HG02623 (cell line): Measurements from ENCODE around the gene MYO7A.

Source experiments
- ATAC-seq: cut with Tn5 transposase; IDR thresholded peaks from one replicate; pipeline ENCODE4 v1.9.1; 2021; ENCODE audit warnings: moderate library complexity; ENCODE audit not compliant: unreplicated experiment

The MYO7A gene

DNA sequence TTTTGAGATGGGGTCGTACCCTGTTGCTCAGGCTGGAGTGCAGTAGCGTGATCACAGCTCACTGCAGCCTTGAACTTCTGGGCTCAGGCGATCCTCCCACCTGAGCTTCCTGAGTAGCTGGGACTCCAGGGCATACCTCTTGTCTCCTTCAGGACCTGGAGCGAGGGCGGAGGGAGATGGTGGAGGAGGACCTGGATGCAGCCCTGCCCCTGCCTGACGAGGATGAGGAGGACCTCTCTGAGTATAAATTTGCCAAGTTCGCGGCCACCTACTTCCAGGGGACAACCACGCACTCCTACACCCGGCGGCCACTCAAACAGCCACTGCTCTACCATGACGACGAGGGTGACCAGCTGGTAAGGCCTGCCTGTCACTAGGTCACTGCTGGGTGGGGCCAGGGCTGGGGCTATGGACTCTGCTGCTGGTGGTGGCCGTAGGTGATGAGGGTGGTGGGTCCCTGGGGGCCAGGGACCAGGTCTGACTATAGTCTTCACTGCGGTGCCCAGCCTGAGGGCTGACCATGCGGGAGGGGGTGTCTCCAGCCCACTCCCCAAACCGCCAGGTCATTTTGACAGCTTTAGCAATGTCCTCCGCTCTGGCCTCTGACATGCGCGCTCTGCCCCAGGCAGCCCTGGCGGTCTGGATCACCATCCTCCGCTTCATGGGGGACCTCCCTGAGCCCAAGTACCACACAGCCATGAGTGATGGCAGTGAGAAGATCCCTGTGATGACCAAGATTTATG, 53.9 kb downstream of the MYO7A start:
- no peak for ATAC-seq

DNA sequence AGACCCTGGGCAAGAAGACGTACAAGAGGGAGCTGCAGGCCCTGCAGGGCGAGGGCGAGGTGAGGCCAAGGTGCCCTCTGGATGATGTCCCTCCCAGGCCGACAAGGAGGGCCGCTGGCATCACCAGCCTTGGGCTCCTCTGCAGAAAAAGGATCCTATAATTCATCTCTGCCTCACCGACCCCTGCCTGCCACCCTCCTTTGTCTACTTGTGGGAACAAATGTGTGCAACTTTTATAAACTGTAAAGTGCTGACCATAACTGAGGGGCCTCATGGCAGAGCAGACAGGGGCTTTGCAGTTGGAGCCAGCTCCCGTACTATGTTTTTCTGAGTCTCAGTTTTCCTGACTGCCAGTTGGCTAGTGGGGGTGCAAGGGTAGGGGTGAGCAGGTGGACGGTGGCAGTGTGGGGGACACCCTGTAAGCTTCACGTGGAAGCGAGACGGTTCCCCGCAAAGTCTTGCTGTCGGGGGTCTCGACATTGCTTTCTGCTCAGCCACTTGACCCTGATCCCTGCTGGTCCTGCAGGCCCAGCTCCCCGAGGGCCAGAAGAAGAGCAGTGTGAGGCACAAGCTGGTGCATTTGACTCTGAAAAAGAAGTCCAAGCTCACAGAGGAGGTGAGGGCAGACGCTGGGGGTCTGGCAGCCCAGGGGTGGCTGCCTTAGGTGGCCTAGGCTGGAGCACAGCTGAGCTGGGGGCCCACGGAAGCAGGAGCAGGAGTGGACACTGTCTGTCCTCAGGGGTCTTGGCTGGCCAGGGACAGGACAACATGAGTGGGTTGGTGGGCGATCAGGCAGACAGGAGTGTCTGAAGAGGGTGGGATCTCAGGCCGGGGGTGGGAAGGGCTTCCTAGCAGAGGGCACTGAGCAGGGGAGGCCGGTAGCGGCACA, 54.7 kb downstream of the MYO7A start:
- ATAC-seq: no peak

- ATAC-seq: no peak
These were observed 55.5 kb downstream of the MYO7A start for GRCh38 chr11:77183431-77183984.

GRCh38 chr11:77184136-77184860, 56.3 kb downstream of the MYO7A start:
- no peak for ATAC-seq

GRCh38 chr11:77186302-77186701, 58.3 kb downstream of the MYO7A start:
- no peak for ATAC-seq

DNA sequence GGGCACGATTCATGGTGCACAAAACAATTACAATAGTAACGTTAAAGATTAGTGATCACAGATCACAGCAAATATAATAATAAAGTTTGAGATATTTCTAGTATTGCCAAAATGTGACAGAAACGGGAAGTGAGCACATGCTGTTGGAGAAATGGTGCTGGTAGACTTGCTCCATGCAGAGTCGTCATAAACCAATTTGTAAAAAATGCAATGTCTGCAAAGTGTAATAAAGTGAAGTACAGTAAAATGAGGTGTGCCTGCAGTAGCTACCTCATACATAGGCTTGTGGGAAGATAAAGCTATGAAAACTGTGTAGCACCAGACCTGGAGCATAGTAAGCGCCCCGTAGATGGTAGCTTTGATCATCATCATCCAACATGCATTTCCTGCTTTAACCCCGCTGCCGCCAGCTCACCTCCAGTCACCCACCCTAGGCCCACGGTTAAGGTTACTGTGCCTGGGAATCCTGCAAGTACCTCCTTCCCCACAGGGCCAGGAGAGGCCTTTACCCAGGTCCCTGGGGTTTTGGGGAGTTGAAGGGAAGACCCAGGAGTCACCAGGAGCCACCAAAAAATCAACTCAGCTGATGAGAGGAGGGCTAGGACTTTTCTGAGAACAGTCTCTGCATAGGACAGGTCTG, 59.2 kb downstream of the MYO7A start:
- ATAC-seq: no peak

GRCh38 chr11:77187776-77188632, 60.0 kb downstream of the MYO7A start:
- no peak for ATAC-seq

DNA sequence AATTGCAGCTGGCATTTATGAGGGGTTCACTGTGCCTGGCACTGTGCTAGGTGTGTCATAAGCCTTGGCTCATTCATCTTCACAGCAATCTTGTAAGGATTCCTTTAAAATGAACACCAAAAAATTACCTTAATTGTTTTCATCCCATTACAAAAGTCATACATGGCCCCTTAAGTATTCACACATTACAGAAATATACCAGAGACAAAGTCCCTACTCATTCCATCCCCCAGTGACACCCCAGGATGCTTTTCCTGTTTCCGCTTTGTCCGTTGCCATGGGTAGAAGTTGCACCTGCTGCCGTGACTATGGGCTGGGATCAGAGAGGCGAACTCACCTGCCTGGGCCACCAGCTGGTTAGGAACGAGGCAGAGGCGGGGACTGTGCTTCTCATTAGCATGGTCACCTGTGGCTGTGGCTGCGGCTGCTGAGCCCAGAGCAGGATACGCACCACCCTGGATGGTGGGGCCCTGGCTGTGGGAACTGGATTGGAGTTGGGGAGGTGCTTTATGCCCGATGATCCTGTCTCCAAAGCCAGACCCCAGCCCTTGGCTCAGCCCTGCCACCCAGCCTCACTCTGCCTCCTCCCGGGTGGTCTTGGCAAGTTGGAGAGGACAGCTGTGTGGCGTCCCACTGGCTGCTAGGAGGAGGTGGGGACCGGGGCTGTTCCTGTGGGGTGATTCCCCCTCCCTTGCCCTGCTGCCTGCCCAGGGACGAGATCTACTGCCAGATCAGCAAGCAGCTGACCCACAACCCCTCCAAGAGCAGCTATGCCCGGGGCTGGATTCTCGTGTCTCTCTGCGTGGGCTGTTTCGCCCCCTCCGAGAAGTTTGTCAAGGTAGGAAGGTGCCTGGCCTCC, 60.8 kb downstream of the MYO7A start:
- no peak for ATAC-seq

DNA sequence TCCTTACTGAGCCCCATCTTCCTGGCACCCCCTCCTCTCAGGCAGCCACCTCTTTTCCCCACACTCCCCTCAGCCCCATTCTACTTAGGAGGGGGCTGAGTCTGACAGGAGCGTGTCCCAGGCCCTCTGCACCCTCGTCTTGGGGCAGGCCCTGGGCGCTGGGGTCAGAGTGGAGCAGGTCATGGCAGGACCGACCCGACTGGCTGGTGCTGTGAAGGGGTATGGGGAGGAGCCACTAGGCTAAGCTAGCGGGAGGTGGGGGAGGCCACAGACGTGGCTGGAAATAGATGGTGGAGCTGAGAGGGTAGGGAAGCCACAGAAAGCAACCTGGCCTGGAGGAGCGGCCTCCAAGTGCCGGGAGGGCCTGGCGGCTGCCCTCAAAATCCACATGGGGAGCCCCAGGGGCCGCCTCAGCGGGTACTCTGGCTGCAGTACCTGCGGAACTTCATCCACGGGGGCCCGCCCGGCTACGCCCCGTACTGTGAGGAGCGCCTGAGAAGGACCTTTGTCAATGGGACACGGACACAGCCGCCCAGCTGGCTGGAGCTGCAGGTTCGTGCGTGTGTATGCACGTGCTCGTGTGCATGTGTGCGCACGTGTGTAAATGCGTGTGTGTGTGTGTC, 61.7 kb downstream of the MYO7A start:
- no peak for ATAC-seq

- ATAC-seq: no peak
These were observed 62.5 kb downstream of the MYO7A start for GRCh38 chr11:77190331-77191075.

DNA sequence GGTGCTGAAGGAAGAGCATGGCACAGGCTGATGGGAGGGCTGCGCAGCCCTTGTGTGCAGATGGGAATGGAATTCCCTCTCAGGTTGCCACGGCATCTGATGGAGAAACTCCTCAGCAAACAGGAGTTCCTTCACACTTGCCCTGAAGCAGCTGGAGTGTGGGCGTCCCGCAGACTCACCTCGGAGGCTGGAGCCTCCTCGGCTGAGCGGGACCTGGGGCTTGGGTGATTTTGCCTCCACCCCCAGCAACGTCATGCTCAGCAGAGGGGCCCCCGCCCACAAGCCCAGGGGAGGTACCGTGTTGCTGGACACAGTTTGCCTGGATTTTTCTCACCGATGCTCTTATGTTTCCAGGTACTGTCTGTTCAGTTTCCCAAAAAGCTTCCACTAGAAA, 63.4 kb downstream of the MYO7A start:
- ATAC-seq: no peak

DNA sequence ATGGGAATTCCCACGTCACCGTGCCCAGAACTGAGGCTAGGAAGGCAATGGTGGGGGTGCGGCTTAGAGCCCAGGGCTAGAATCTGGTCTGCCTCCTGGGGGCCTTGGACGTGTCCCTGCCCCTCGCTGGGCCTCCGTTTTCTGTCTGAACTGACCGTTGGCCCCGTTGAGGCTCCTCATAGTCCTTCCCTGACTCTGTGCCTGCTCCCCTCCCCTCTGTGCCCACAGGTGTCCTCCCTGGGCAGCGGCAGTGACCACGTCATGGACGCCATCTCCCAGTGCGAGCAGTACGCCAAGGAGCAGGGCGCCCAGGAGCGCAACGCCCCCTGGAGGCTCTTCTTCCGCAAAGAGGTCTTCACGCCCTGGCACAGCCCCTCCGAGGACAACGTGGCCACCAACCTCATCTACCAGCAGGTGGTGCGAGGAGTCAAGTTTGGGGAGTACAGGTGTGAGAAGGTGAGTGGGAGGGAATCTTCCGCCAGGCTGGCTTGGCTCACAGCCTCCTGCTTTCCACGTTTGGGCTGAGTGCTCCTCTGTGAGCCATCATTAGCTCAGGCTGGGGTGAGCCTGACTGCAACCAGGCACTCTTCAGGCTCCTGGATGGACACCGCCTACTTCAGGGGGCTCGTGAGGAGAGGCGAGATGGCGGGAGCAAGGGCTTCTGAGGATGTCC, 63.9 kb downstream of the MYO7A start:
- ATAC-seq: no peak

DNA sequence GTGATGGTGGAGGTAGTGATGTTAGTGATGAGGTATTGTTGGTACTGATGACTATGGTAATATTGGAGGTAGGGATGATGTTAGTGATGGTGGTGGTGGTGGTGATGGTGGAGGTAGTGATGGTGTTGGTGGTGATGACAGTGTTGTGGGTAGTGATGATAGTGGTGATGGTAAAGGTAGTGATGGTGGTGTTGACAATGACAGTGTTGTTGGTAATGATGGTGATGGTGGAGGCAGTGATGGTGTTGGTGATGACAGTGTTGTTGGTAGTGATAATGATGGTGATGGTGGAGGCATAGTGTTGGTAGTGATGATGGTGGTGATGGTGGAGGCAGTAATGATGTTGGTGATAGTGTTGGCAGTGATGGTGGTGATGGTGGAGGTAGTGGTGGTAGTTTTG, 65.1 kb downstream of the MYO7A start:
- no peak for ATAC-seq

DNA sequence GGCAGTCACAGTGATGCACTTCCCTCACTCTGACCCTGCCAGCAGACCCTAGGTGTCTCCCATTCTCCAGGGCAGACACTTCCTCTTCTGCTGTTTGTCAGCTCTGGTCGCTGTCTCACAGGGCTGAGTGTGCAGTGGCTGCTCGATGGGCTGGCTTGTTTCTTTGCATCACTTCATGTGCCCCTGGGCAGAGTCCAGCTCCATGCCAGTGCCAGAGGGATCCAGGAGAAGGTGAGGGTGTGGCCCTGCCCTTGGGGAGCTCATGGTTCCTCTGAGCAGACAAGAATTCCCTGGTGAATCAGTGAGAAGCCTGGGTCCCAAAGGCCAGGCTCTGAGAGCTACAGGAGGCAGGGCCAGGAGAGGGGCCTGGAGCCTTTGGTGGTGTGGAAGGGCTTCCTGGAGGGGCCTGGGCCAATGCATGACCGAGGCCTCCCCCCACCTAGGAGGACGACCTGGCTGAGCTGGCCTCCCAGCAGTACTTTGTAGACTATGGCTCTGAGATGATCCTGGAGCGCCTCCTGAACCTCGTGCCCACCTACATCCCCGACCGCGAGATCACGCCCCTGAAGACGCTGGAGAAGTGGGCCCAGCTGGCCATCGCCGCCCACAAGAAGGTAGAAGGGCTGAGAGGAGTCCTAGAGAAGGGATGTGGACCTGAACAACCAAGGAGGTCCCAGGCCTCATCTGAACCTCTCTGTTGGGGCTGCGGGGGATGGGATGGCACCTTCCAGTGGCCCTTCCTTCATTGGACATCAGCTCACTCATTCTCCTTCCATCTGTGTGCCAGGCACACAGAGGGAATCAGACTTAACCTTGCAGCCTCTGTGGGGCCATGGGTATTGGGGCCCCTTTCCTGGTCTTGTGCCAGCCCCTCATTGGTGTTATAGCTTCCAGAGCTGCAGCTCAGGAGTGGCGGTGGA, 66.1 kb downstream of the MYO7A start:
- ATAC-seq: no peak

GRCh38 chr11:77195071-77195755, 67.2 kb downstream of the MYO7A start:
- ATAC-seq: no peak

GRCh38 chr11:77196961-77197360, 68.9 kb downstream of the MYO7A start:
- ATAC-seq: no peak
